ENCODE results near the gene LRRC8E.

GRCh38 chr19:7844951-7845350, 43.4 kb upstream of the LRRC8E start:
- TF ChIP-seq, protein P1, sequence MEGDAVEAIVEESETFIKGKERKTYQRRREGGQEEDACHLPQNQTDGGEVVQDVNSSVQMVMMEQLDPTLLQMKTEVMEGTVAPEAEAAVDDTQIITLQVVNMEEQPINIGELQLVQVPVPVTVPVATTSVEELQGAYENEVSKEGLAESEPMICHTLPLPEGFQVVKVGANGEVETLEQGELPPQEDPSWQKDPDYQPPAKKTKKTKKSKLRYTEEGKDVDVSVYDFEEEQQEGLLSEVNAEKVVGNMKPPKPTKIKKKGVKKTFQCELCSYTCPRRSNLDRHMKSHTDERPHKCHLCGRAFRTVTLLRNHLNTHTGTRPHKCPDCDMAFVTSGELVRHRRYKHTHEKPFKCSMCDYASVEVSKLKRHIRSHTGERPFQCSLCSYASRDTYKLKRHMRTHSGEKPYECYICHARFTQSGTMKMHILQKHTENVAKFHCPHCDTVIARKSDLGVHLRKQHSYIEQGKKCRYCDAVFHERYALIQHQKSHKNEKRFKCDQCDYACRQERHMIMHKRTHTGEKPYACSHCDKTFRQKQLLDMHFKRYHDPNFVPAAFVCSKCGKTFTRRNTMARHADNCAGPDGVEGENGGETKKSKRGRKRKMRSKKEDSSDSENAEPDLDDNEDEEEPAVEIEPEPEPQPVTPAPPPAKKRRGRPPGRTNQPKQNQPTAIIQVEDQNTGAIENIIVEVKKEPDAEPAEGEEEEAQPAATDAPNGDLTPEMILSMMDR (IDR thresholded peaks at IDR 0.05) = no peak
- TF ChIP-seq POLR2A (IDR thresholded peaks at IDR 0.05) = no peak

All from body of pancreas (tissue), 4 donors.